Esophagus muscularis mucosa (tissue), 4 donors: Measurements from ENCODE around the gene SAMD9L.

Experiments
- CTCF ChIP-seq, 3 experiments: fragments of 200-600 bp in 2 of 3; fragments of 450-650 bp in 1 of 3; sonication (generic) in 2 of 3; IDR thresholded peaks; one replicate each; pipeline ENCODE4 v1.5.1; 2017 to 2019; ENCODE audit warnings: antibody characterized with exemption in 3 of 3, mild to moderate bottlenecking in 2 of 3, moderate library complexity in 1 of 3
- EP300 ChIP-seq: sonication (generic); formaldehyde crosslinking; IDR thresholded peaks from one replicate; pipeline ENCODE4 v1.6.1; 2017; ENCODE audit warnings: antibody characterized with exemption
- POLR2A ChIP-seq: fragments of 450-650 bp; IDR thresholded peaks from one replicate; pipeline ENCODE4 v1.6.1; 2017; ENCODE audit warnings: antibody characterized with exemption, moderate library complexity, mild to moderate bottlenecking, low read depth
- POLR2AphosphoS5 ChIP-seq, 2 donors: sonication (generic); formaldehyde crosslinking; IDR thresholded peaks; one replicate each; pipeline ENCODE4 v1.6.1; 2017; ENCODE audit warnings: antibody characterized with exemption in 2 of 2

- TF ChIP-seq CTCF (IDR thresholded peaks at IDR 0.05) (no peak), POLR2AphosphoS5 (IDR thresholded peaks at IDR 0.05) (no peak), POLR2A (no peak), EP300 (no peak)
Observed at GRCh38 chr7:93164766-93165165, 16.6 kb upstream of the SAMD9L start.
